Trophoblast cell (in vitro differentiated cells and primary cell): Measurements from ENCODE around the gene MRPL28.

Source experiments
- DNase-seq, 2 donors: peaks; one replicate each; pipeline ENCODE4 v3.0.0-alpha.2; 2016
- H2AFZ ChIP-seq: 2 replicates; pipeline ENCODE4 v1.6.1; 2013; ENCODE audit warnings: low read length, moderate library complexity, mild to moderate bottlenecking; ENCODE audit not compliant: insufficient read depth, poor library complexity
- H2AK5ac ChIP-seq: 2 replicates; pipeline ENCODE4 v1.6.1; 2013; ENCODE audit warnings: mild to moderate bottlenecking, low read length
- H2BK120ac ChIP-seq: 2 replicates; pipeline ENCODE4 v1.6.1; 2013; ENCODE audit warnings: low read length, mild to moderate bottlenecking, moderate library complexity; ENCODE audit not compliant: insufficient read depth, poor library complexity
- H2BK12ac ChIP-seq: 2 replicates; pipeline ENCODE4 v1.6.1; 2013; ENCODE audit warnings: mild to moderate bottlenecking, low read length, moderate library complexity
- H2BK5ac ChIP-seq: 2 replicates; pipeline ENCODE4 v1.6.1; 2013; ENCODE audit warnings: low read length, low read depth, moderate library complexity, mild to moderate bottlenecking; ENCODE audit not compliant: poor library complexity
- H3K14ac ChIP-seq: 2 replicates; pipeline ENCODE4 v1.6.1; 2013; ENCODE audit warnings: mild to moderate bottlenecking, low read length
- H3K18ac ChIP-seq: 2 replicates; pipeline ENCODE4 v1.6.1; 2013; ENCODE audit warnings: mild to moderate bottlenecking, low read length
- H3K23ac ChIP-seq: 2 replicates; pipeline ENCODE4 v1.6.1; 2013; ENCODE audit warnings: low read length
- H3K27ac ChIP-seq: 2 replicates; pipeline ENCODE4 v1.5.1; 2013; ENCODE audit warnings: low read depth, mild to moderate bottlenecking, inconsistent platforms, low read length, moderate library complexity
- H3K27me3 ChIP-seq: 2 replicates; pipeline ENCODE4 v1.6.1; 2013; ENCODE audit warnings: inconsistent platforms, mild to moderate bottlenecking, low read length, moderate library complexity; ENCODE audit not compliant: insufficient read depth
- H3K36me3 ChIP-seq, 2 experiments: 1 replicate in 1 of 2; 2 replicates in 1 of 2; pipeline ENCODE4 v1.6.1; 2013; ENCODE audit warnings: low read length in 2 of 2, mild to moderate bottlenecking in 2 of 2, moderate library complexity in 1 of 2; ENCODE audit not compliant: insufficient read depth in 2 of 2, control insufficient read depth in 1 of 2
- H3K4ac ChIP-seq: 2 replicates; pipeline ENCODE4 v1.6.1; 2013; ENCODE audit warnings: low read depth, mild to moderate bottlenecking, low read length, moderate library complexity
- H3K4me1 ChIP-seq, 2 experiments: 1 replicate in 1 of 2; 2 replicates in 1 of 2; pipeline ENCODE4 v1.6.1; 2013; ENCODE audit warnings: low read length in 2 of 2, mild to moderate bottlenecking in 2 of 2, moderate library complexity in 1 of 2; ENCODE audit not compliant: insufficient read depth in 2 of 2, control insufficient read depth in 1 of 2
- H3K4me2 ChIP-seq: 2 replicates; pipeline ENCODE4 v1.6.1; 2013; ENCODE audit warnings: inconsistent platforms, mild to moderate bottlenecking, low read length, moderate library complexity
- H3K4me3 ChIP-seq: 2 replicates; pipeline ENCODE4 v1.5.1; 2013; ENCODE audit warnings: mild to moderate bottlenecking, low read depth, low read length, inconsistent platforms
- H3K79me1 ChIP-seq: one replicate; pipeline ENCODE4 v1.6.1; 2013; ENCODE audit warnings: low read length
- H3K79me2 ChIP-seq: 2 replicates; pipeline ENCODE4 v1.6.1; 2013; ENCODE audit warnings: low read length, mild to moderate bottlenecking; ENCODE audit not compliant: control insufficient read depth, insufficient read depth, poor library complexity
- H3K9ac ChIP-seq: 2 replicates; pipeline ENCODE4 v1.6.1; 2013; ENCODE audit warnings: mild to moderate bottlenecking, low read length
- H3K9me3 ChIP-seq: 2 replicates; pipeline ENCODE4 v1.6.1; 2013; ENCODE audit warnings: low read depth, mild to moderate bottlenecking, control low read depth, inconsistent platforms, low read length; ENCODE audit not compliant: insufficient read depth
- H4K12ac ChIP-seq: 2 replicates; pipeline ENCODE4 v1.6.1; 2013; ENCODE audit warnings: low read depth, mild to moderate bottlenecking, low read length, moderate library complexity
- H4K8ac ChIP-seq: 2 replicates; pipeline ENCODE4 v1.6.1; 2013; ENCODE audit warnings: low read depth, mild to moderate bottlenecking, low read length, moderate library complexity
- H4K91ac ChIP-seq: one replicate; pipeline ENCODE4 v1.6.1; 2013; ENCODE audit warnings: low read depth, mild to moderate bottlenecking, low read length, moderate library complexity
- WGBS: extraction: QIAGEN DNeasy Blood & Tissue Kit; methylation state at CpG from one replicate; pipeline ENCODE4 v1.1.7; 2013; ENCODE audit warnings: missing lambda C conversion rate; ENCODE audit not compliant: insufficient read length, insufficient coverage; ENCODE audit errors: extremely low coverage; 5-methylcytosine and 5-hydroxymethylcytosine counted together

Gene MRPL28

GRCh38 chr16:321532-321931 lies 48.8 kb downstream of the MRPL28 start:
- Histone ChIP-seq H3K14ac (no peak overlapping the region), H3K79me2 (no peaks in the 10 kb centered on the region), H4K12ac (no peak overlapping the region), H2BK120ac (no peak overlapping the region), H3K4me2 (no peak overlapping the region), H3K27me3 (no peaks in the 10 kb centered on the region), H3K4me3 (no peak overlapping the region), H3K27ac (no peak overlapping the region), H2AFZ (no peak overlapping the region), H4K91ac (no peak overlapping the region), H3K4me1 (peaks cover 6 to 8% of the 10 kb centered on the region in 2 experiments), H3K9ac (no peak overlapping the region), H2BK5ac (no peak overlapping the region), H2AK5ac (no peak overlapping the region), H3K23ac (no peak overlapping the region), H4K8ac (no peak overlapping the region), H2BK12ac (no peak overlapping the region), H3K36me3 (peaks cover 13 to 20% of the 10 kb centered on the region in 2 experiments), H3K4ac (no peak overlapping the region), H3K79me1 (no peaks in the 10 kb centered on the region), H3K9me3 (peaks cover 2% of the 10 kb centered on the region), H3K18ac (no peak overlapping the region)
- no CpG with 5 or more reads among the region's 9 CpGs for WGBS
- no peak for DNase-seq

GRCh38 chr16:320206-320605 lies 50.1 kb downstream of the MRPL28 start:
- Histone ChIP-seq H2AK5ac (no peak overlapping the region), H3K79me2 (no peaks in the 10 kb centered on the region), H2BK5ac (no peak overlapping the region), H4K8ac (no peak overlapping the region), H2BK120ac (no peak overlapping the region), H2BK12ac (no peak overlapping the region), H3K4ac (no peak overlapping the region), H3K79me1 (no peaks in the 10 kb centered on the region), H3K4me2 (no peak overlapping the region), H3K4me3 (no peak overlapping the region), H3K9ac (no peak overlapping the region), H4K12ac (no peak overlapping the region), H3K9me3 (peaks cover 2% of the 10 kb centered on the region), H2AFZ (no peak overlapping the region), H3K27me3 (no peaks in the 10 kb centered on the region), H4K91ac (no peak overlapping the region), H3K18ac (no peak overlapping the region), H3K23ac (no peak overlapping the region), H3K27ac (no peak overlapping the region), H3K36me3 (peaks cover 10 to 17% of the 10 kb centered on the region in 2 experiments), H3K4me1 (peaks cover 6 to 8% of the 10 kb centered on the region in 2 experiments), H3K14ac (no peak overlapping the region)
- WGBS = no CpG with 5 or more reads among the region's 5 CpGs
- peak in 1 of 2 donors; percentile 57 for DNase-seq

GRCh38 chr16:318628-319027 lies 51.7 kb downstream of the MRPL28 start:
- H2BK120ac ChIP-seq = no peak overlapping the region
- H2AFZ ChIP-seq = no peak overlapping the region
- H3K23ac ChIP-seq = no peak overlapping the region
- no peak overlapping the region for H3K9ac ChIP-seq
- H2BK12ac ChIP-seq = no peak overlapping the region
- peaks cover 15 to 25% of the 10 kb centered on the region in 2 experiments for H3K36me3 ChIP-seq
- no peaks in the 10 kb centered on the region for H3K27me3 ChIP-seq
- peaks cover 6 to 8% of the 10 kb centered on the region in 2 experiments for H3K4me1 ChIP-seq
- no peaks in the 10 kb centered on the region for H3K9me3 ChIP-seq
- no peak overlapping the region for H4K12ac ChIP-seq
- H3K4me2 ChIP-seq = no peak overlapping the region
- no peak overlapping the region for H3K14ac ChIP-seq
- no peak overlapping the region for H3K18ac ChIP-seq
- H3K79me1 ChIP-seq = no peaks in the 10 kb centered on the region
- WGBS = no CpG with 5 or more reads among the region's 22 CpGs
- H3K27ac ChIP-seq = no peak overlapping the region
- H2AK5ac ChIP-seq = no peak overlapping the region
- H3K4me3 ChIP-seq = no peak overlapping the region
- no peak overlapping the region for H3K4ac ChIP-seq
- no peak overlapping the region for H4K8ac ChIP-seq
- H3K79me2 ChIP-seq = no peaks in the 10 kb centered on the region
- H2BK5ac ChIP-seq = no peak overlapping the region
- no peak overlapping the region for H4K91ac ChIP-seq
- DNase-seq = no peak

- no peak overlapping the region for H2BK12ac ChIP-seq
- no peak overlapping the region for H2BK120ac ChIP-seq
- no peak overlapping the region for H3K9ac ChIP-seq
- peak overlapping the region; percentile 32 for H3K4me3 ChIP-seq
- no peaks in the 10 kb centered on the region for H3K79me1 ChIP-seq
- H3K27me3 ChIP-seq = no peaks in the 10 kb centered on the region
- H3K18ac ChIP-seq = no peak overlapping the region
- no peak for DNase-seq
- no peak overlapping the region for H3K4me2 ChIP-seq
- H2AFZ ChIP-seq = no peak overlapping the region
- H3K9me3 ChIP-seq = no peaks in the 10 kb centered on the region
- no peak overlapping the region for H4K12ac ChIP-seq
- no CpG with 5 or more reads among the region's 5 CpGs for WGBS
- no peak overlapping the region for H3K4ac ChIP-seq
- no peak overlapping the region for H3K14ac ChIP-seq
- H3K79me2 ChIP-seq = no peaks in the 10 kb centered on the region
- no peak overlapping the region for H2BK5ac ChIP-seq
- H3K4me1 ChIP-seq = peaks cover 6 to 8% of the 10 kb centered on the region in 2 experiments
- H3K27ac ChIP-seq = no peak overlapping the region
- peaks cover 24 to 34% of the 10 kb centered on the region in 2 experiments for H3K36me3 ChIP-seq
- no peak overlapping the region for H2AK5ac ChIP-seq
- no peak overlapping the region for H4K91ac ChIP-seq
- H3K23ac ChIP-seq = no peak overlapping the region
- no peak overlapping the region for H4K8ac ChIP-seq
Measured at GRCh38 chr16:317583-317982, 52.8 kb downstream of the MRPL28 start.
